HG02588 (cell line): ENCODE measurements around the gene SCN10A.

Experiments
- ATAC-seq: cut with Tn5 transposase; IDR thresholded peaks from one replicate; pipeline ENCODE4 v1.9.1; 2021; ENCODE audit warnings: mild to moderate bottlenecking, moderate library complexity; ENCODE audit not compliant: unreplicated experiment

The SCN10A gene

DNA sequence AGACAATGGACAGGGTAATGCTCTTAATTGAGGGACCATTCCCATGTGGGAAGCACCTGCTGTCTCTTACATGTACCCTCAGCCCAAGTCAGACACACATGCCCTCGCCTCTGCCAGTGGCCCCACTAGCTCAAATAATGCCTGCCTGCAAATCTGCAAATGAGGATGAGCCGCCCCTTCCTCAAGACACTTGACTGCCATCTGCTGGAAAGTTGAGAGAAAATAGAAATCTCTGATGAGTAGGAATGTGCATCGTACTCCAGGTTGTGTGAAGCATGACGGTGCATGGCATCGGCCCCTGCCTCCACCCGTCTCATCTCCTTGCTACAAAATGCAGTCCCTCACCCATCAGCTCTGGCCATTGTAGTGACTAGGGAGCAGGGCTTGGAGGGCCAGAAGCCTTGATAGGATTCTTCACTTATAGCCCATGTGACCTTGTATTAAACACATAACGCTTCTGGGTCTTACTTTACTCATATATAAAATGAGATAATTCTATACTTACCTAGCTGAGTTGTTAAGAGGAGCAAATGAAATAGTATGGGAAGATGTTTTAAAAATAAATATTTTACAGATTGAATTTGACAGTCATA lies 160.2 kb downstream of the SCN10A start:
- ATAC-seq = no peak

DNA sequence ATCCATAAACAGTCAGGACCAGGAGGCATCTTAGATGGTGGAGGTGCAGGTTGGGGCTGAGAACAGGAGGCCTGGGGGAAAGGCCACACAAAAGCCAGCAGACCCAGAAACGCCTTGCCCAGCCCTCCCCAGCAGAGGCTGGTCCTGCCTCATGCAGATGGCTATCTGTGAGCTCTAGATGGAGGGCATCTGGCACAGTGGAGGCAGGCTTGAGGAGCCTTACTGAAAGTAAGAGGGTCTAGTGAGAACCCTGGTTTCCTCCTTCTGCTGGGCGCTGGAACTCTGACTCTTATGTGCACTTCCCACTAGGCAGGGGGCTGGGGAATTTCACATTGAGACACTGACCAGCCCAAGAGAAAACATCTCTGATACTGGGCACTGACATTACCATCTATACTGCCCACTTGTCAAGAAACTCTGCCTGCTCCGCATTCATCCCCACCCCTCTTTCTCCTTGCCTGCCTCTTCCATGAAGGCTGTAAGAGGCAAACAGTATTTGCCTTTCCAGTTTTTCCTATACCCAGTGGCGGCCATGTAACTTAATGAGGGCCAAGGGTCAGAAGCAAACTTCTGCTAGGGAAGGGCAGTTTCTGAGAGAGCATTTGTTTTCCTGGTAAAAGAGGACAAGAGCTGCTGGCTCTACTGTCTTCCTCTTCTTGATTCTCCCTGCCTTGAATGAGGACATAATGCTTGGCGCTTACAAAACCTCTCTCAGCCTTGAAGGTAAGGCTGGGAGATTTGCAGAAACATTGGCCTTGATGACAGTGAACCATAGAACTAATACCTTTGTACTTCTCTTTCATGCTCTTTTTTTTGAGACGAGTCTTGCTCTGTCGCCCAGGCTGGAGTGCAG lies 162.1 kb downstream of the SCN10A start:
- no peak for ATAC-seq

GRCh38 chr3:38652934-38653333 lies 163.1 kb downstream of the SCN10A start:
- ATAC-seq = no peak

GRCh38 chr3:38651153-38651789 lies 164.7 kb downstream of the SCN10A start:
- peak; percentile 58 for ATAC-seq

DNA sequence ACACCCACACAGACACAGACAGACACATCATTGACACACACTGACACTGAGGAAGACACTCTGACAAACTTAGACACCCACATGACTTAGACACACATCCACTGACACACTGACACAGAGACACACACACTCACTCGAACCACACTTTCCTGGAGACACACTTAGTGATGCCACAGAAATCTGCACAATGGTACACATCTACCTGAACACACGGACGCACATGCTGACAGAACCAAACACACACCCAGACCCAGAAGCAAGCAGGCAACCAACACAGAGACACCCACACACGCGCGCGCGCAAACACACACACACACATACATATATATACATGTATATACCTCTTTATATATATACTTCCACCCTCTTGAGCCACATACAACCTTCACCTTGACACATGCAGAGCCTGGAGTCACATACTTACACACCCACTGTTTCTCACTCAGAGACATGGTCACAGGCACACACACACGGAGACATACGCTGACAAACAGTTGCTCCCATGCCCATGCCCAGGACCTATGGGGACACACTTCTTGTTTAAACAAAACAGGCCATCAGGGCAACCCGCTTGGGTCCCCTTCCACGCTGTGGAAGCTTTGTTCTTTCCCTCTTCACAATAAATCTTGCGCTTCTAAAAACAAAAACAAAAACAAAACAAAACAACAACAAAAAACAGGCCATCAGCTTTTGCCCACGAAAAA lies 165.6 kb downstream of the SCN10A start:
- no peak for ATAC-seq

- ATAC-seq = peak; percentile 60
Measured at GRCh38 chr3:38649500-38650247, 166.3 kb downstream of the SCN10A start, which contains the start of gene SCN5A. Gene SCN5A, minus strand, starts transcription at chr3:38649687. Its CDS starts 16,380 bp downstream, at chr3:38633307.

DNA sequence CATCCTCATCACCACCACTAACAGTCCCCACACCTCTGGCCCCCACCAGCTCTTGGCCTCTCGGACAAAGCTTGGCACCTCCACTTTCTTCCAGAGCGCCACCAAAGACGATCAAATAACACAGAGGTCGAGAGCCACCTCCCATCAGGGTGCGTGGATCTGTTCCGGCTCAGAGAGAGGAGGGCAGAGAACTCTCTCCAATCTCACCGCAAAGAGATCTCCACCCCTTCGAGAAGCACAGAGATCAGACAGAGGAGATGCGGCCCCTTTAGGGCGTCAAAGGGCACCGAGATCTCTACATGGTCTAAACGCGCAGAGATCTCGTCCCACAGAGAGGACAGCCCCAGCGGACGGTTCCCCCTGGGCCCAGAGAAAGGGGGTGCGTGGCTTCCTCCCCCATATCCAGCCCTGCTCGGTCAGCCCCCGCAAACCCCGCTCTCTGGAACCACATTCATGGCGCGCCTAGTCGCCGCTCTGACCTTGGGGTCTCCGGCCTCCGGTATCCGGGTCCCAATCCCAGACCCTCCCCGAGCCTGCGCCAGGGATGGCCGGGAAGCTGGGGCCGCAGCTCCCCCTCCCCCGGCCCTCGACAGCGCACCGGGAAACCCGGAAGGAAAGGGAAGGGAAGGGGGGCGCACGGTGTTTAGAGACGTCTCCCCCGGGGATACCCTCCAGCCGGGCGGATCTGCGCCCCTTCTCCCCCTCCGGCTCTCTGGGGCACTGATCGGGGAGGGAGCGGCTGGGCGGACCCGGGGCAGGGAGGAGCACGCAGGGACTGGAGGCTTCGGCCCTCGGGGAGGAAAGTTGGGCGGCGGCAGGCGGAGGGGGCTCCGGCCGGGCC lies 167.1 kb downstream of the SCN10A start:
- ATAC-seq = no peak

- no peak for ATAC-seq
Measured at GRCh38 chr3:38648024-38648658, 167.9 kb downstream of the SCN10A start.

DNA sequence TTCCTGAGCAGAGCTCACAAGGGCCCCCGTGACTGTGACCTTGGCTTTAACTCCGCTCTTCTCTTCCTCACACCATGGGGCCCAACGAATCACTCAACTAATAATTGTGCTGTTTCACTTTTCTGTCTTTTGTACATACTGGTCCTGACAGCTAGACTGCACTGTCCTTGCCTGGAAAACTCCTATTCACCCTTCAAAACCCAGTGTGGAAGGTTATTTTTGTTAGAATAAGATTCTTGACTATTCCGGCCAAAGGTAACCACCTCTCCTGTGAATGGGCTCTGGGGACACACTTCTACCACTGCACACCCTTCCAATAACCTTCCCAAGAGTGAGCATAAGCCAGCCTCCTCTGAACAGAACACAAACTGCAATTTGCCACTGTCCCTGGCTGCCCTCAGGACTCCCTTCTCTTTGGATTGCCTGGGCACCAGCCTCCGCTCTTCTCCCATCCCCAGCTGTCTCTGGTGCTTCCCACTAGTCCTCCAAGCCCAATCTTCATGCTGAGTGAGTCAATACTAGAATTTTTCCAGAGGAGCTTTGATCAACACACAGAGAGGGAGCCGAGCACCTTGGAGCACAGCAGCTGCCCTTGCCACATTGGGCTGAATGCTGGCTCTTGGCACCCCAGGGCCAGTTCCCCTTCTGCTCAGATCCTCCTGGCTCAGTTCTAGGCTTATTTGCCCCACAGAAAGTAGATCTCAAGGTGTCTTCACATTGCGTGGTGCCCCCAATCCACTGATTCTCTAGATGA lies 168.6 kb downstream of the SCN10A start:
- ATAC-seq = no peak
